DND-41 (cell line): ENCODE data around the gene GAS2.
A peak's percentile ranks its signal among the peaks of the same experiment; 100 is the strongest.

Source experiments
- ATAC-seq: fragments of 200-7000 bp; cut with Tn5 transposase; 3 replicates; pipeline ENCODE4 v1.9.1; 2021; ENCODE audit warnings: low read depth; ENCODE audit not compliant: insufficient read depth
- DNase-seq: peaks from one replicate; pipeline ENCODE4 v3.0.0-alpha.2; 2020
- H2AFZ ChIP-seq: 2 replicates; pipeline ENCODE4 v1.6.0; 2012; ENCODE audit warnings: low read depth, low read length
- H3K27ac ChIP-seq: 2 replicates; pipeline ENCODE4 v1.5.1; 2012; ENCODE audit warnings: low read length, inconsistent platforms
- H3K27me3 ChIP-seq: fragments of 200-600 bp; sonication (generic); 2 replicates; pipeline ENCODE4 v1.6.0; 2012; ENCODE audit warnings: low read length, mild to moderate bottlenecking, inconsistent platforms; ENCODE audit not compliant: insufficient read depth, poor library complexity
- H3K36me3 ChIP-seq: 2 replicates; pipeline ENCODE4 v1.5.1; 2012; ENCODE audit warnings: low read length, inconsistent platforms; ENCODE audit not compliant: insufficient read depth
- H3K4me1 ChIP-seq: 2 replicates; pipeline ENCODE4 v1.5.1; 2012; ENCODE audit warnings: mild to moderate bottlenecking, low read length; ENCODE audit not compliant: insufficient read depth
- H3K4me2 ChIP-seq: 2 replicates; pipeline ENCODE4 v1.6.0; 2012; ENCODE audit warnings: mild to moderate bottlenecking, moderate library complexity, low read length, inconsistent platforms; ENCODE audit not compliant: insufficient read depth
- H3K4me3 ChIP-seq, 2 experiments: fragments of 200-600 bp in 1 of 2; shearing (Covaris generic) in 1 of 2; 2 replicates each; pipeline ENCODE4 v1.5.1; 2012 to 2016; ENCODE audit warnings: inconsistent platforms in 2 of 2, low read length in 2 of 2, mild to moderate bottlenecking in 2 of 2, low read depth in 1 of 2, moderate library complexity in 1 of 2
- H3K79me2 ChIP-seq: 2 replicates; pipeline ENCODE4 v1.6.0; 2012; ENCODE audit warnings: low read length, inconsistent platforms; ENCODE audit not compliant: insufficient read depth
- H3K9ac ChIP-seq: 2 replicates; pipeline ENCODE4 v1.6.0; 2012; ENCODE audit warnings: low read depth, mild to moderate bottlenecking, inconsistent platforms, low read length, moderate library complexity
- H3K9me3 ChIP-seq: 2 replicates; pipeline ENCODE4 v1.5.1; 2012; ENCODE audit warnings: low read length, moderate library complexity, mild to moderate bottlenecking, inconsistent platforms; ENCODE audit not compliant: insufficient read depth, severe bottlenecking
- H4K20me1 ChIP-seq: 2 replicates; pipeline ENCODE4 v1.6.0; 2012; ENCODE audit warnings: low read length; ENCODE audit not compliant: insufficient read depth
- CTCF ChIP-seq: IDR thresholded peaks from 2 replicates; pipeline ENCODE4 v1.5.1; 2012; ENCODE audit warnings: borderline replicate concordance, low read length, moderate library complexity, mild to moderate bottlenecking; ENCODE audit not compliant: poor library complexity, severe bottlenecking; ENCODE audit errors: extremely low read depth
- EZH2 ChIP-seq: IDR thresholded peaks from 3 replicates; pipeline ENCODE4 v1.6.1; 2012; ENCODE audit warnings: borderline replicate concordance, low read depth, mild to moderate bottlenecking, moderate library complexity, low read length, inconsistent platforms; ENCODE audit not compliant: severe bottlenecking

GAS2 gene

GRCh38 chr11:22786475-22786874 lies 120.1 kb downstream of the GAS2 start:
- H3K27ac ChIP-seq: no peak overlapping the region
- TF ChIP-seq EZH2 (no peak), CTCF (no peak)

GRCh38 chr11:22787055-22787454 lies 120.6 kb downstream of the GAS2 start:
- ATAC-seq: no peak
- Histone ChIP-seq H3K9me3 (no peaks in the 10 kb centered on the region), H3K79me2 (no peaks in the 10 kb centered on the region), H3K27ac (no peak overlapping the region), H3K9ac (no peak overlapping the region; the same call in 1 of the 2 replicates), H4K20me1 (no peaks in the 10 kb centered on the region), H2AFZ (no peak overlapping the region), H3K27me3 (no peaks in the 10 kb centered on the region), H3K4me1 (0 out of 2 replicates have a peak, but pooled peaks cover 5% of the 10 kb centered on the region), H3K4me2 (no peak overlapping the region), H3K36me3 (no peaks in the 10 kb centered on the region), H3K4me3 (no peak overlapping the region)
- TF ChIP-seq EZH2 (no peak), CTCF (no peak)
- DNase-seq: no peak

More at GRCh38 chr11:22786475-22786874, 120.1 kb downstream of the GAS2 start:
- H3K79me2 ChIP-seq: no peaks in the 10 kb centered on the region
- no peaks in the 10 kb centered on the region for H4K20me1 ChIP-seq
- no peak overlapping the region for H3K4me3 ChIP-seq
- no peak overlapping the region for H3K4me2 ChIP-seq
- DNase-seq: no peak
- no peaks in the 10 kb centered on the region for H3K27me3 ChIP-seq
- H2AFZ ChIP-seq: no peak overlapping the region
- no peak for ATAC-seq
- H3K4me1 ChIP-seq: 0 out of 2 replicates have a peak, but pooled peaks cover 5% of the 10 kb centered on the region
- H3K9me3 ChIP-seq: no peaks in the 10 kb centered on the region
- H3K9ac ChIP-seq: no peak overlapping the region
- H3K36me3 ChIP-seq: no peaks in the 10 kb centered on the region

- H3K4me1 ChIP-seq: 0 out of 2 replicates have a peak, but pooled peaks cover 5% of the 10 kb centered on the region
Observed at GRCh38 chr11:22787551-22788162, 121.2 kb downstream of the GAS2 start.

More at GRCh38 chr11:22787551-22788162, 121.2 kb downstream of the GAS2 start:
- peak; percentile 78 for TF ChIP-seq CTCF
- TF ChIP-seq EZH2: no peak
- DNase-seq (peak; percentile 36), ATAC-seq (peak; percentile 66; the same call in 2 of the 3 replicates)
- Histone ChIP-seq H3K79me2 (no peaks in the 10 kb centered on the region), H3K4me2 (no peak overlapping the region), H3K36me3 (no peaks in the 10 kb centered on the region), H3K27me3 (no peaks in the 10 kb centered on the region), H3K9ac (no peak overlapping the region), H3K9me3 (no peaks in the 10 kb centered on the region), H4K20me1 (no peaks in the 10 kb centered on the region), H3K4me3 (no peak overlapping the region), H3K27ac (no peak overlapping the region), H2AFZ (no peak overlapping the region)
